Measurements from ENCODE around the gene ALDH3B2. TPM values are rescaled to one million over a fixed set of nuclear protein-coding genes. Genes with fewer than 3 reads are reported as not detected.
"Not testable (repeated sequence)": the region's sequence is repeated elsewhere in the genome, so short reads cannot be mapped to it uniquely, and the experiment has no call there.

ALDH3B2 gene
- total and polyA plus RNA-seq, 2 donors (not counting 1 experiment from before 2014, with no cell fraction given), result 0.09 TPM; not detected in 1

DNA sequence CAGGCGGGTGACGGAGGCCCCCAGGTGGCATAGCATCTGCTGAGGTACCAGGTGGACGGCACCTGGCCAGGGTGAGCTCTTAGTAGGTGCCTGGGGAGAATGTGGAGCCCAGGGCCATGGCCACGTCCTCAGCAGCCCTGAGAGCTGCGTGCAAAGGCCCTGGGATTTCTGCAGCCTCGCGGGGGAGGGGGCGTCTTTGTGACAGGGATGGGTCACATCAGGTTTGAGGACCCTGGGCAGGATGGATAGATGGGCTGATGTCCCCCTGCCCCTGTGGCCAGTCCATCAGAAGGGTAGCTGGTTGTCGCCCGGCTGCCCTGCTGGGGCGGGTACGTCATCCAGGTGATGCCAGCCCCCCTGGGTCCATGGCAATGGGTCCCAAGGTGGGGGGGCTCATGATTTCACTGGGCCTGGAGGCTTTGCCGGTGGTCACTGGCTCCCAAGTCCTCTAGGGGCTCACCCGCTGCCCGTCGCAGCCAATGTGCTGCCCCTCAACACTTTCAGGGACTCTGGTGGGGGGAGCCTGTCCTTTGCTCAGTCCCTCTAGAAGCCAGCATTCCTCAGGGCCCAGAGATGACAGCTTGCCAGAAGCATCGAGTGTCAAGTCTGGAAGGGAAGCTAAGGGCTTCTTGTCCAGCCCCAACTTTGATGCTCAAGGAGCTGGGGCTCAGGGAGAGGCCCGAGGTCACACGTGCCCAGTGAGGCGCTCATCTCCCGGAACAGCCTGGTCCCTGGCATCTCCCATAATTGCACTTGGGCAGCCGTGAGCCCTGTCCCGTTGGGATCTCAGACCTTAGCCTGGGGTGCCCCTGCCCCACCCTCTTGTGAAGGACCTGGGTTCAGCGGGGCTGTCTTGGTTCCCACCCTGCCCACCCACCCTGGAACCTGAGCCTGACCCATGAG is 35.6 kb downstream of the ALDH3B2 start:
- Histone ChIP-seq H4K20me1 (ENCODE audit: control insufficient read depth, insufficient read depth, low read length, poor library complexity, severe bottlenecking) (no peaks in the 10 kb centered on the region), H3K4me1 (ENCODE audit: control insufficient read depth in 2 of 2, insufficient read depth in 2 of 2, low read length in 2 of 2) (peaks cover 6 to 8% of the 10 kb centered on the region in 2 donors), H3K4me3 (ENCODE audit: control extremely low read depth in 1 of 5, extremely low read depth in 1 of 5, insufficient read depth in 1 of 5, low read depth in 2 of 5, low read length in 4 of 5) (no peak overlapping the region), H3K36me3 (replicated peaks in 1 of 2; ENCODE audit: control extremely low read depth in 1 of 2, control insufficient read depth in 1 of 2, extremely low read depth in 1 of 2, insufficient read depth in 2 of 2, low read length in 1 of 2) (no peaks in the 10 kb centered on the region), H3K9me3 (ENCODE audit: control extremely low read depth in 1 of 3, control insufficient read depth in 2 of 3, insufficient read depth in 1 of 3, low read length in 2 of 3) (peaks cover 0 to 6% (median 1%) of the 10 kb centered on the region in 3 donors), H3K79me2 (ENCODE audit: control insufficient read depth, insufficient read depth, low read length) (no peaks in the 10 kb centered on the region), H3K9ac (ENCODE audit: low read length) (no peak overlapping the region), H3K27me3 (replicated peaks in 1 of 4; ENCODE audit: control extremely low read depth in 1 of 4, control insufficient read depth in 3 of 4, insufficient read depth in 4 of 4, low read length in 3 of 4) (peaks cover 0 to 14% (median 3%) of the 10 kb centered on the region in 4 experiments), H2AFZ (ENCODE audit: insufficient read depth, low read depth, low read length, poor library complexity, severe bottlenecking) (no peak overlapping the region), H3K4me2 (replicated peaks; ENCODE audit: low read depth, low read length, poor library complexity, severe bottlenecking) (no peak overlapping the region), H3K27ac (ENCODE audit: low read length in 2 of 2) (no peak overlapping the region)
- ATAC-seq (ENCODE audit: low read depth) (no peak), DNase-seq (no peak)
- Mint-ChIP-seq H3K9me3 (ENCODE audit: insufficient read depth) (no peaks in the 10 kb centered on the region), H3K4me1 (peaks cover 10% of the 10 kb centered on the region), H3K27me3 (peaks cover 4% of the 10 kb centered on the region), H3K4me3 (no peak overlapping the region), H3K27ac (no peak overlapping the region)
- POLR2A ChIA-PET, result no interaction called here
- intact Hi-C loops (cut with micrococcal nuclease), result no loop called here
- WGBS (ENCODE audit: insufficient coverage), result 97% methylated on average over 22 of the region's 24 CpGs
- TF ChIP-seq CTCF (IDR thresholded peaks at IDR 0.05) (no peak), EZH2 (IDR thresholded peaks at IDR 0.05; ENCODE audit: borderline replicate concordance, insufficient read depth, low read depth, low read length, poor library complexity, severe bottlenecking) (no peak)
- CTCF ChIA-PET, result interaction anchor here (0.8 to 5.3 kb wide), 8 partner anchors 8 to 64 kb away, joined by 3 to 50 read pairs (median 3); partner anchors contain the start of genes ACY3 and NUDT8

GRCh38 chr11:67637441-67637840 is 37.0 kb downstream of the ALDH3B2 start:
- H3K4me2 ChIP-seq (replicated peaks; ENCODE audit: low read depth, low read length, poor library complexity, severe bottlenecking); ATAC-seq (ENCODE audit: low read depth); H3K4me3 ChIP-seq (ENCODE audit: control extremely low read depth in 1 of 5, extremely low read depth in 1 of 5, insufficient read depth in 1 of 5, low read depth in 2 of 5, low read length in 4 of 5); POLR2A ChIA-PET; H3K9ac ChIP-seq (ENCODE audit: low read length); intact Hi-C loops (cut with micrococcal nuclease); H3K79me2 ChIP-seq (ENCODE audit: control insufficient read depth, insufficient read depth, low read length); H3K4me3 Mint-ChIP-seq; H3K9me3 Mint-ChIP-seq (ENCODE audit: insufficient read depth); H3K27ac ChIP-seq (ENCODE audit: low read length in 2 of 2); H2AFZ ChIP-seq (ENCODE audit: insufficient read depth, low read depth, low read length, poor library complexity, severe bottlenecking); H4K20me1 ChIP-seq (ENCODE audit: control insufficient read depth, insufficient read depth, low read length, poor library complexity, severe bottlenecking); H3K9me3 ChIP-seq (ENCODE audit: control extremely low read depth in 1 of 3, control insufficient read depth in 2 of 3, insufficient read depth in 1 of 3, low read length in 2 of 3); DNase-seq; H3K27ac Mint-ChIP-seq; H3K27me3 Mint-ChIP-seq; H3K4me1 ChIP-seq (ENCODE audit: control insufficient read depth in 2 of 2, insufficient read depth in 2 of 2, low read length in 2 of 2); H3K36me3 ChIP-seq (replicated peaks in 1 of 2; ENCODE audit: control extremely low read depth in 1 of 2, control insufficient read depth in 1 of 2, extremely low read depth in 1 of 2, insufficient read depth in 2 of 2, low read length in 1 of 2): not testable (repeated sequence)
- WGBS (ENCODE audit: insufficient coverage), result no CpG with 5 or more reads among the region's 3 CpGs
- peaks cover 0 to 14% (median 3%) of the 10 kb centered on the region in 4 experiments for H3K27me3 ChIP-seq (replicated peaks in 1 of 4; ENCODE audit: control extremely low read depth in 1 of 4, control insufficient read depth in 3 of 4, insufficient read depth in 4 of 4, low read length in 3 of 4)
- peaks cover 10% of the 10 kb centered on the region for H3K4me1 Mint-ChIP-seq
- CTCF ChIA-PET, result interaction anchor here (3.1 to 5.3 kb wide), 2 partner anchors 10 to 23 kb away, joined by 13 to 50 read pairs; partner anchors contain the start of gene ACY3
